ENCODE measurements around the gene PACRG. TPM values are rescaled to one million over a fixed set of nuclear protein-coding genes. Genes with fewer than 3 reads are reported as not detected.

PACRG gene
- total and polyA plus RNA-seq, 4 donors = 0.47 to 3.8 (median 2.4) TPM

- Histone ChIP-seq H3K9ac (ENCODE audit: low read depth in 1 of 2, low read length in 2 of 2) (no peak overlapping the region), H3K4me1 (ENCODE audit: control insufficient read depth in 4 of 4, insufficient read depth in 4 of 4, low read length in 3 of 4) (peaks cover 0 to 12% (median 10%) of the 10 kb centered on the region in 4 donors), H3K4me3 (ENCODE audit: low read depth in 1 of 3, low read length in 3 of 3) (no peak overlapping the region), H3K36me3 (ENCODE audit: control insufficient read depth in 4 of 4, insufficient read depth in 3 of 4, low read depth in 1 of 4, low read length in 3 of 4) (no peaks in the 10 kb centered on the region), H3K9me3 (ENCODE audit: control insufficient read depth in 4 of 4, low read length in 3 of 4) (no peaks in the 10 kb centered on the region), H3K27me3 (ENCODE audit: control insufficient read depth in 4 of 4, insufficient read depth in 4 of 4, low read length in 3 of 4) (no peaks in the 10 kb centered on the region), H3K27ac (ENCODE audit: low read depth in 1 of 2, low read length in 2 of 2) (no peak overlapping the region)
- no peak for TF ChIP-seq REST (IDR thresholded peaks at IDR 0.05)
- TF ChIP-seq EGR1 (IDR thresholded peaks at IDR 0.05; ENCODE audit: low read depth in 2 of 2) = no peak
- no peak for TF ChIP-seq CTCF (IDR thresholded peaks at IDR 0.05; ENCODE audit: low read depth, low read length, missing input control)
- TF ChIP-seq NR2F2 (IDR thresholded peaks at IDR 0.05) = no peak
- TF ChIP-seq JUND (IDR thresholded peaks at IDR 0.05) = no peak
- TF ChIP-seq RXRA (IDR thresholded peaks at IDR 0.05) = no peak
- no peak for TF ChIP-seq HNF4G (IDR thresholded peaks at IDR 0.05)
- TF ChIP-seq ATF3 (IDR thresholded peaks at IDR 0.05) = no peak
- no peak for TF ChIP-seq FOXA2 (IDR thresholded peaks at IDR 0.05)
- TF ChIP-seq FOXA1 (IDR thresholded peaks at IDR 0.05) = no peak
- TF ChIP-seq TAF1 (conservative IDR thresholded peaks at IDR 0.05) = no peak
- TF ChIP-seq SP1 (IDR thresholded peaks at IDR 0.05) = no peak
- no peak for TF ChIP-seq HNF4A (conservative IDR thresholded peaks at IDR 0.05)
- TF ChIP-seq MAX (IDR thresholded peaks at IDR 0.05) = no peak
- no peak for TF ChIP-seq ZBTB33 (IDR thresholded peaks at IDR 0.05)
- TF ChIP-seq YY1 (IDR thresholded peaks at IDR 0.05) = no peak
- no peak for TF ChIP-seq RAD21 (IDR thresholded peaks at IDR 0.05)
- no peak for TF ChIP-seq GABPA (IDR thresholded peaks at IDR 0.05 in 1 of 2, conservative IDR thresholded peaks at IDR 0.05 in 1 of 2)
- WGBS = 92% methylated on average over 10 of the region's 10 CpGs
- DNase-seq (ENCODE audit: low spot score) = no peak
Observed at GRCh38 chr6:163159689-163160088, 431.9 kb downstream of the PACRG start.
